ENCODE data around the gene RASGRF1.

RASGRF1 gene

DNA sequence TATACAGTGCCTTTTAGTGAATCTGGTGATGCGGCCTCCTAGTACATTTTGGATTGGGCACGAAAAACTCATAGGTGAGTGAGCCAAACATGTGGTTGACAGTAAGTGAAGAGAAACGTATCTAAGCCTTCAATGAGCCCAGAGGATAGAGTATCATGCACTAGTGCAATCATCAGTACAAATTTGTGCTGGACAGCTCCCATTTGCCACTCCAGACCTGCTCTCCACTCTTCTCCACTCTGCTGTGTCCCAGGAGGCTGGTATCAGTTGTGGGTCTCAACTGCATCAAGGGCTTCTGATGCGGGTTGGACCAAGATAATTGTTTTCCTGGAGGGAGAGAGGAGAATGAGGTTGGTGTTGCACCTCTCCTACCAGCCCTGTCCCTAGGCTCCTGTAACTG is 9.1 kb upstream of the RASGRF1 start:
- DNase-seq: no peak

DNA sequence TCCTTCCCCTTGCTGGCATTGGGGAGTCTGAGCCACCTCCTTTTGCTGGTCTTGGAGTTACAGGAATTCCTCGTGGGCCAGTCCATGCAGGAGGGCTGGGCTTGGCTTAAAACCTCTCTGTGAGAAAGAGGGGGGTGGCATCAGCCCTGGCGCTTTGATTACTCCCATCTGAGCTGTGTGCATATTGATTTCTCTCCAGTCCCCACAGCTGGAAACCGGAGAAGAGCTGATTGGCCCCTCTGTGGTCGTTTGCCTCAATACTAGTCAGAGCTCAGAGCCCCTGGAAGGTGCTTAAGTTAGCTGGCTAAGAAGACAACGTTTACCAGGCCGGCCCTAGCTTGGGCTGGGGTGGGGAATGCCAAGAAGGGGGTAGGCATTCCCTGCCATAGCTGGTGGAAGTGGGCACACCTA is 4.0 kb upstream of the RASGRF1 start:
- DNase-seq: no peak

DNA sequence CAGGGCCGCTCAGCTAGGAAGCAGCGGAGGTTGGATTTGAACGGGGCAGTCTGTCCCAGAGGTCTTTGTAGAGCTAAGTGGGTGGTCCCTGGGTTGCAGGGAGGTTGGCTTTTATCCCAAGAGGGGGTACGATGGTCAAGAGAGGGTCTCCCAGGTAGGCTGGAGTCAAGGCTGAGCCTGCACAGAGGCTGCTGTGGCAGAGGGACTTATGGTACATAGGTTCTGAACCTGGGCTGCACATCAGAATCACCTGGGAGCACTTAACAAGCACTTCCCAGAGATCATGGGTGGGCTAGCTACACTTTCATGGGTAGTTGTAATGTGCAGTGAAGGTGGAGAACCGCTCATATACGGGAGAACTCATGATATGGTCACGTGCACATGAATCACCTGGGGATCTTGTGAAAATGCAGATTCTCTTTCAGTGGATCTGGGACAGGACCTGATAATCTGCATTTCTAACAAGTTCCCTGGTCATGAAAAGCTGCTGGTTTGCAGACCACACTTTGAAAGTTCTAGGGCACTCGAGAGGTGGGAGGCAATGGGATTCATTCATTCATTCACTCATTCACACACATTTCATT is 2.9 kb upstream of the RASGRF1 start:
- no peak for DNase-seq

DNA sequence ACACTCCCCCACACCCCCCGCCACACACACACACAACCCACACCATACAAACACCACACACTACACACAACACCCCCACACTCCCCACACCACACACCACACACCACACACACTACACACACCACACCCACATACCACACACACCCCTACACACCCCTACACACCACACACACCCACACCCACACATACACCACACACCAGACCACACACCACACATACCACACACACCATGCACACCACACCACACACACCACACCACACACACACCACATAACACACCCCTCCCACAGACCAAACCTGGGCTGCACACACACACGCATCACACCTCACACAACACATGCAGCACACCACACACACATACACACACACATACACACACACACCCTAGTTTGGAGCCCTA is 1.8 kb upstream of the RASGRF1 start:
- no peak for DNase-seq

DNA sequence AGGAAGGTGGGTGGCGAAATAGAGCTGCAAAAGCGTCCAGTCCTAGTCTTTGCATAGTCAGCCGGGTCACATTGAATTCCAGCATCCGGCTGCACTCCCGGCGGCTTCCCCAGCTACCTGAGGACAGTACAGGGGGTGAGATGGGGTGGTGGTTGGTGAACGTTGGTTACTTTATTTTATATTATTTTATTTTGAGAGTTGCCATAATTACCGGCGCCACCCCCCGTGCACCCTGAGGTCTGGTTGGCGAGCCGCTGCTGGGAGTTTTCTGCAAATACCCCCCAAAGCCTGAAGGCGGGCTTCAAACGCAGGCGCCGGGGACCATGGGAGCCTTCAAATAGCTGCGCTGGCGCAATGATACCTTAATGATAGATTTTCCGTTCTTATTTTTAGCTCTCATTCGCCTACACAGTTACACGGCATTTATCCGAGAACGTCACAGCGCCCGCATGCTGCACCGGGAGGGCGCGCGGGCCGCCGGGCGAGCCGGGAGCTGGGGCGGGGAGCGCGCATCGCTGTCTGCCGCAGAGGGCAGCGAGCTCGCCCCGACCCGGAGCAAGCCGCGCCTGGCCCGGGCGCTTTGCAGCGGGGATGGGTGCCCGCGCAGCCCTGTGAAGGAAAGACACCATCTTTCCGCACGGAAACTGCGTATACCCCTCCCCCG is 756 bp upstream of the RASGRF1 start:
- no peak for DNase-seq

DNA sequence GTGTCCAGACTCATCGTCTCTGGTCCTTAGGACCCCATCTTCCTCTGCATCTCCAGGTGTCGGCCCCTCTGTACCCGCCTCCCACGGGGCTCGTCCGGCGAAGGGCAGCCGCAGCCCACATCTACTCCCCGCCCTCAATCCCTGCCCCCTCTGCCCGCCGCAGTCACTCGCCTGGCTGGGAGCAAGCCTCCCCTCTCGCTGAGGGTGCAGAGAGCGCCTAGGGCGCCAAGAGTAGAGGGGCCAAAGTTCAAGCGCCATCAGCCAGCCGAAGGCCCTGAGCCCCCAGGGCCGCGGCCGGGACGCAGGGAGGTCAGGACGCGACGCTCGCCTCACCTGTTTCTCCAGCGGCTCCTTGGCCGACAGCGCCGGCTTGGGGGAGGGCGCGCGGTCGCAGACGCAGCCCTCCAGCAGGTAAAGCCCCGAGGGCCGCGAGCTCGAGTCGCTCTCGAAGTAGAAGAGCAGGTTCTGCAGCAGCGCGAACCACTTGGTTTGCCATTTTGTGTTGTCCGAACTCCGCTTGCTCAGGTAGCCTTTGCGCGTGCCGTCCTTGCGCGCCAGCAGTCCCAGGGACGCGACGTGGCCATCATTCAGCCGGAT is 592 bp downstream of the RASGRF1 start:
- DNase-seq: no peak

DNA sequence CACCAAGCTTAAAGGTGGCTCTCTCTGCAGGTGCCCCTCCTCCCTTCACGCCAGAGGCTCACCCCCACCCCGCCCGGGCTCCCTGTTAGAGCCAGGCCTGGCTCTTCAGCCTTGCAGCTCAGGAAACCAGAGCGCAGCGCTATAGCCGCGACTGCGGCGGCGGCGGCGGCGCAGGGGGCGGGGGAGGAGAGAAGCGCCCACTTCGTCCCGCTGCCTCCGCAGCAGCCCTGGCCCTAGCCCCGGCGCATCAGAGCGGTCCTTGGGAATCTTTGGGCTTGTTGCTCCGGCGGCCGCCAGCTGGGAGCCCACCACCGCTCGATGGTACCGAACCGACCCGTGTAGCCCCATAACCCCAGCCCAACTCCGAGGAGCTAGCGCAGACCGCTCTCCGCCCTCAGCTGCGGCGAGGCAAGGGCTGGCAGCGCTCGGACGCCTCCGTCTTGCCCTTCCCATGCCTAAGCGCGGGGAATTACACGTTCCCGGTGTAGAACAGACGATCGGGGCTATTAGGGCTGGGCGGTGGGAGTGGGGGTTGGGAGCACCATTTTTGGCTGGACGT is 1.2 kb downstream of the RASGRF1 start:
- DNase-seq: no peak

DNA sequence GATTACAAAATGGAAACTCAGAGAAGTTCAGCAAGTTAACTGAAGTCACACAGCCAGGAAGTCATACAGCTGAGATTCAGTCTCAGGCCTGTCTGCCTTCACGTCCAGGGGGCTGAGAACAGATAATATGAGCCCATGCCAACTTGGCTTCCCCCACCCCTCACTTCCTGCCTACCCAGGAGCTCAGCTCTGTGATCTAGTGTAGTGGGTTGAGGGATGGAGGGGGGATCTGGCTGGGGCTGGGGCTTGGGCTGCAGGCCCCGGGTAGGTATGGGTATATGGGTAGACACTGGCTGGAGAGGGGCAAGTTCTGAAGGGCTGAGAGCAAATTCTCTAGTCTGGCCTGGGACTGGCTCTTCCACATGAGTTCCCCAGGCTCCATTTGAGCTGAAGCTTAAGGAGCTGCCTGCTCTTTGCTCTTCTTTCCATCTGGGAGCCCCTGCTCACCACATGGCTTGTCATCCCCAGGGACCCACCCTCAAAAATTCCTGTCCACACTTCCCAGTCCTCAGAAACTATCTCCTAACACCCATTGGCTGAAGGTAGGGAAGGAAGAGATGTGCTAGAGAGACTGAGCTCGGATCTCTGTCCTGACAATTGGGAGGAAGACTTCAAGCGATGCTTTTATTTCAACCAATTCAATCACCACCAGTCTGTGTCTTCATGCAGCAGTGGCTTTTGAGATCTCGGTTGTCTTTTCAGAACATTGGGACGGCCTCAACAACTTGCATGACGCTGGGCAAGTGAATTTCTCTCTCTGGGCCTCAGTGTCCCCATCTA is 2.0 kb downstream of the RASGRF1 start:
- DNase-seq: no peak

DNA sequence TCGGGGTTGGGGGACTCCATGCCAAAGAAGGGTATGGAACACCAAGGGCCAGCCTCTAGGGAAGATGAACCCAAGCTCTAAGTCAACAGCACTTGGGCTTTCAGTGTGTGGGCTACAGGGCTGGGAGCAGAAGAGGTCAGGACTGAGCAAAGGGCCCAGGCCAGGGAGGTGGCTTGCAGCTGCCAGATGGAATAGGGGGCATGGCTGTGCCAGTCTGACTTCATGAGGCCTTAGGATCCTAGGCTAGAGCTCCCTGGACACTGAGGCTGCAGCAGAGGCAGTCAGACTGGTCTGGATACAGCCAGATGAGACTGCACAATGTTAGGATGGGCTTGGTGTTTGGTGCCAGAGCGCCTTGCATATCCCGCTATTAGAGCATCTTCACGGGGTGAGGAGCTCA is 3.8 kb downstream of the RASGRF1 start:
- DNase-seq: no peak

DNA sequence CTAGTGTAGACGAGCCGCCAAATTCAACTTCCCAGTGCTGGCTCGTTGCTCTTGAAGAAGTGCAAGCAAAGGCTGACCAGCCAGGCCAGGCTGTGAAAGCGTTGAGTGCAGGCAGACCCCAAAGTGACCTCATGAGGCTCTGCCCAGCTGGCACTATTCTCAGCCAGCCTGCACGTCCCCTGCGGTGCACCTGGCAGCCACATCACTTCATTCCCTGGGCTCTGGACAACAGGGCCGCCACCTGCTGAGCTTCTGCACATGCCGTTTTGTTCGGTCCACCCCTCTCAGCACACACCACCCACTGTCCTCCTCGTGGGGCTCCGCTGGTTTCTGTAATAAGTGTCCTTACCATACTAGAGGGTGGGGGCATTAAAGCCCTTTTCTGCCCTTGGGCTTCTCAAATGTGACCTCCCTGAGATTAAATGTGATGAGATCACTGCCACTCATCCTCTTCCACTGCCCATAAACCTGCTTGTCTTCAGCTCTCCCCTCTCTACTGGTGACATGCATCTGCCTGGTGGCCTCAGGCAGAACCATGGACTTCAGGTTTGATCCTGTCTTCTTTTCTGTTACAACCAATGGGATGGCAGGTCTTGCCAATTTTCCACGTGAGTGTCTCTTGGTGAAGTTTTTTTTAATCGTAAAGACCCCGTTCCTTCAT is 6.1 kb downstream of the RASGRF1 start:
- no peak for DNase-seq

DNA sequence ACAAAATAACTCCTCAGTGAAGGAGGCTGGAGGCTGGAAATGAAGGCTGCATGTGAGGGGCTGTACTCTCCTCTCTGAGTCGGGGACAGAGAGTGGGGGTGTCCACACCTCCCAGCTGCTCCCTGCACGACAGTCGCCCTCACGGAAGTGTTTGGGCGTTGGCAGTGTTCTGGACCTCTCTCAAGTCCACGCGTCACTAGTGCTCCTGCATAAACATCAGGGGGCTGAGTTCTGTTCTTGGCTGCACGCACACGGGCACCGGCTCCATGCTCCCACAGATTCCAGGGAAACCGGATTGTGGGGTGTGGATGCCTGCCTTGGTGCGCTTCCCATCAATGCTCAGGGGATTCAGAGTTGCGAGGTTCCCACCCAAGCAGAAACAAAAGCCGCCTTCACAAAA is 7.4 kb downstream of the RASGRF1 start:
- DNase-seq: no peak

DNA sequence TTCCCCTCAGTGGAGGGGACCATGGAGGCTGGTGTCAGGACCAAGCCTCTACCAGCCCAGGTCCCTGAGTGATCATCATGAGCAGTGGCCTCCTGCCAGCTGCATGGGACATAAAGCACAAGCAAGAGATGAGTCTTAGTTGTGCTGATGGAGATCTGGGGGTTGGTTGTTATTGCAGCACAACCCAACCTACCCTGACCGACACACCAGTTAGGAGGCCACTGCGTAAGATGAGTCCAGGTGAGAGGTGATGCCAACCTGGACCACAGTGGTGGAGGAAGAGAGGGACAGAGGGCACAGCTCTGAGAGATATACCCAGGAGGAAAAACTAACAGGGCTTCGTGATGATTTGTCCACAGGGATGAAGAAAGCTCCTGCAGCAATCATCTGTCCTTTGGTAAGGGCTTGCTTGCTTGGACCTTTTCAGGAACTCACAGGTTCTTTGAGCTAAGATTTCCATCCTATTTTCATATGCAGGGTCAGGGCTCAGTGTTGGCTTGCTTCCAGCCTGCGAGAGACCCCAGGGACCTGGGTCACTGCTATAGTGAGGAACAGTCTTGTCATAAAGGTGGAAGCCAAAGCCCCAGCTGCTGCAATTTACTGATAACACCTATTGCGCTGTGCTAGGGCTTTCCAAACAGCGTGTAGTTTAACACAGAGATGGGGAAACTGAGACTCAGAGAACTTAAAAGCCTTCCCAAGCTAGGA is 8.1 kb downstream of the RASGRF1 start:
- no peak for DNase-seq

DNA sequence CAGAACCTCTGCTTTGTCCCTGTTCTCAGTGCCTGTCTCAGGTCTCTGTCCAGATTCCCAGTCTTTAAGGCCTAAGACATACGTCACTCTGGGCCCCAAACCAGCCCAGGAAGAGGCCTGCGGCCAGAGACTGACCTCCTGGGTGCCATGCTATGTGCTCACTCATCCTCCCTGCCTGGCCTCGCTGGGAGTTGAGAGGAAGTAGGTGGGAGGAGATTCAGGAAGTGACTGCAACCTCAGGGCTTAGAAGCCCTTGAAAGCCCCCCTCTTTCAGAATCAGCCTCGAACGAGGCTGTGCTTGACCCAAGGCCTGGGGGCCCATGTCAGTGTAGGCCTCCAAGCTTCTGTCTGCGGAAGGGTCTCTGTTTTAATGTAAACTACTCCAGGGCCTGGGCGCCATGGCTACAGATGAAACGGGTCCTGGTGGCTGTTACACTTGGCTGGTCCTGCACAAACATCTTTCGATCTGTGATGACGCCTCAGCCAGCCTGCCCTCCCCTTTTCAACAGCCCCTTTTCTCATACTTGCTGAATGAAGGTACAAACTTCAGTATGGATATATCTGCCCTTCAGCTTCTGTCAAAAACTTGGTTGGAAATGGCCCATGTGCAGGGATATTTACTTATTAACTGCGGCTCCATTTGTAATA is 11.7 kb downstream of the RASGRF1 start:
- DNase-seq: no peak

DNA sequence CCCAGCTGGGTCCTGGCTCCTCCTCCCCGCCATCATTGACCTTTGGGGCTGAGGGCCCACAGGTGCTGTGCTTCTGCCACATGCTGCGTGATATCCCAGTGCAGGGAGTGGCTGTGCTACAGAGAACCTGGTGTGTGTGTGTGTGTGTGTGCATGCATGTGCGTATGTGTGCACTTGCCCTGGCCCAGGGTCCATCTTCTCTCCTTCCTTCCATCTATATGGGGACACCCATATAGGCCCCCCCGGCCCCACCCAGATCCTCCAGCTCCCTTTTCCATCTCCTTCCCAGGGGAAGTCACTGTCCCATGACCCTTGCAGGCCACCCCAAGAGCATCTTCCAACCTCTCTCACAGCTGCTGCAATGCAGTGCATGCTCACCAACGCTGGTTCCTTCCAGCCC is 12.6 kb downstream of the RASGRF1 start:
- DNase-seq: no peak

DNA sequence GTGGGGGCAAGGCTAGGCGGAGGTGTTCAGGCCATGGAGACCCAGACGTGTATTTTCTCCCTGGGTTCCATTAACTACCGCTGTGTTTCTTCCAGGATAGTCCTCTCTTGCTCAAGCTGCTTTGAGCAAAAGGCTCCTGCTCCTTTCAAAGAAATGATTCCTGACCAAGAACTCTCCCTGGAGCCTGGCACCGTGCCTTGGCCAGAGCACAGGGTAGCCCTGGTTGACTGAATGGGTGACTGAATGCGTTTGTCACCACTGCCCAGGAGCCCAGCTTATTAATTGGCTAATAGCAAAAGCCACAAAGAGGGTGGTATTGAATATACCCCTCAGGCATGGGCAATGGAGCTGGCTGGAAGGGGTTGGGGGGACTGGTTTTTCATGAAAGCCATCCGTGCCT is 13.9 kb downstream of the RASGRF1 start:
- DNase-seq: no peak

DNA sequence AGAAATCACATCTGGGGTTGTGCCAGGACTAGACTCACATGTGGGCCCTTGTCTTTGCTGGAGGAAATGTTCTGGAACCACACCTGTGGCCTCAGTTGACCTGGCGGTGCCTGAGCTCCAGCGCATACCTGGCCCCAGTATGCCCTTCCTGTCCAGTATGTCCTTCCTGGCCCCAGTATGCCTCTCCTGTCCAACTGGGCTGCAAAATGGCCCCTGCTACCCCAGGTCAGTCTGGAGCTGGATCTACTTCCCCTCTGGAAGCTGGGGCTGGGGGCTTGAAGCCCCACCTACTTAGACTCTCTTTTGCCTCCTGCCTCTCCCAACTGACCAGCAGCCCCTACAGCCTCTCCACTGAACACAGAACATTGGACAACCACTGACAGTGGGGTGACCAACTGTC is 15.3 kb downstream of the RASGRF1 start:
- DNase-seq: no peak

DNA sequence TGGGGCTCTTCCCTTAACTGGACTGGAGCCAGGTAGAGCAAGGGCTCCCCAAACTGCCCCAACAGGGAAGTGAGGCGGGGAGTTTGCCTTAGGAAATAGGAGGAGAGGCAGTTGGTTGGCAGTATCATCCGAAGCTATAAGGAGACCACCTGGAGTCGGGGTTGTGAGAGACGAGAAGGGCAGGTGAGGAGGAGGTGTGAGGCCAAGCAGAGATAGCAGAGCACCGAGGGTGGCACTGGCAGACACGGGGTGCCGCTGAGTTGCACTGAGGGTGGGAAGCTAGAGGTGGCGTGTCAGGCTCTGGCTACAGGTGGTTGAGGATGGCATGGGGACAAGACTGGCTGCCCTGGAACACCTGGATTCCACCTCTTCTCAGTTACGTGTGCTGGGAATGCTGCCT is 17.2 kb downstream of the RASGRF1 start:
- DNase-seq: no peak

DNA sequence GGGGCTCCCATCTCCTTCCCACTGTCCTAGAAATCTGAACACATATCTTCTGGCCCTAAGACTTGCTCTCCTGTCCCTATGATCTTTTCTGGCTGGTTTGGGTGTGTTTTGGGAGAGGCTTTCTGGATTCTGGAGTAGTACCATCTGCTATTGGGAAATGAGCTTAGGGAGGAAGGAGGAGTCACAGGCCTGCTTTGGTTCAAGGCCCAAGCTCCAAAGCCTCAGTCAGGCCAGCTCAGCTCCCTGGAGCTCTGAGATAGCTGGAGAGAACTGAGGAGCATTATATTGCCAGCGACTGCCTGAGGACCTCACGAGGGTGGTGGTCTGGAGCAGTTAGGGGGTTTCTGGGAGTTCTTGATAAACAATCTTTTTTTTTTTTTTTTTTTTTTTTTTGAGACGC is 18.7 kb downstream of the RASGRF1 start:
- DNase-seq: no peak

DNA sequence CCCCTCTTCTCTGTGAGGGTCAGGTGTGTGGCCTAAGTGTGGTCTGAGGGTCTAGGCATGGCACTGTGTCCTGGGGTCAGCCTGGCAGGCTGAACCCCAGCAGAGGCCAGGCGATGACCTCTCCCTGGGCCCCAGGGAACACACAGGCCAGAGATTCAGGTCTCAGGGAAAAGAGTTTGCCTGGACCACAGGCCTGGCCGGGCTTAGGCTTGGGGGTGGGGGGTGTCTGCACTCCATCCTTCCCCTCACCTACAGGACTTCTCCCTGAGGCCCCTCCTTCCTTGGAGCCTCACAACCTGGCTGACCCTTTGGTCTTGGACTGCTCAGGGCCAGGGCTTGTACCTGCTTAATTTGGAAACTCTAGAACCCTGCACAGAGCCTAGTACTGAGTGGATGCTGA is 21.8 kb downstream of the RASGRF1 start:
- no peak for DNase-seq

DNA sequence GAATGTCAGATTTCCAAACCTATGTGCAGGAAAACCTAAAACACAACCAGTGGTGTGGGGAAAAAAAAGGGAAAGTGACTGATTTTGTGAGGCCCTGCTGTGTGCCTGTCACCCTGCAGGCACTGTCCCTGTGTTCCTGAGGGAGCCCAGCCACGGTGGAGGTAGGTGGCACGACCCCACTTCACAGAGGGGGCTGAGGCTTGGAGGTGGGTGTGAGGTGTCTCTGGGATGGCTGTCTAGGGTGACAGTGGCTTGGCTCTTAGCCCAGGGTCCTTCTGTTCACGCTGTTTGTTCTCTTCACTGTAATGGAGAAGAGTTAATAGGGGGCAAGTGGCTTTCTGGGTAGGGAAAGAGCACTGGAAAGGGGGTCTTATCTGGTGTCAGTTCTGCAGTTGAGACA is 22.6 kb downstream of the RASGRF1 start:
- DNase-seq: no peak

DNA sequence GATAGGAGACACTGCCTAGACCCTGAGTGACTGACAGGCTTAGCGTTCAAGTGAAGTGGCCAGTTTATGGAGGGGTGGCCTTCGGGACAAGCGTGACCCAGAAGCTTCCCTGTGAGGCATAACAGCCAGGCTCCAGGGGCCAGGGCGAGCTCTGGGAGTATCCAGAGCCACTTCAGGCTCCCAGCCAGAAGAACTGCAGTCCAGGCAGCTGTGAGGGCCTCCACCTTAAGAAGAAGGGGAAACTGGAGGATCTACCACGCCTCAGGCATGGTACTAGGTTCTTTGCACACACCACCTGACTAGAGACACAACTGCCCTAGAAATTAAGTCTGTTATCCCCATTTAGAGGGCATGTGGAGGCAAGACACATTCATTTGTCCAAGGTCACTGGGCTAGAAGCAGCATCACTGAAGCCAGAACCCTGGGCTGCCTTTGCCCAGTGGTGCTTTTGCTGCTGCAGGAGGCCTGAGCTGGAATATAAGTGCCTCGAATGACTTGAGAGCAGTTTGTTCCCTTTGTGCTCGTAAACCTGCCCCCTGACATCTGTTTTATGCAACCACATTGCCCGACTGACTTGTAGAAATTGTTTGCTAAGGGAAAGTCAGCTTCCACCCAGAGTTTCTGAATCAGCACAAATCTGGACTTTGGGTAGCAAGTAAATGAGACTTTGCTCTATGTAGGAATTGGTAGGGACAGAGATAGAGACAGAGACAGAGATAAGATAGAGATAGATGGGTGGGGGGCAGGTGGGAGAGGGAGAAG is 23.3 kb downstream of the RASGRF1 start:
- DNase-seq: no peak

All from CD4-positive, alpha-beta T cell treated with Interleukin-6 for 4 hours (primary cell).